Measurements from ENCODE around the gene TDRD12. TPM values are rescaled to one million over a fixed set of nuclear protein-coding genes. Genes with fewer than 3 reads are reported as not detected.
A peak's percentile ranks its signal among the peaks of the same experiment; 100 is the strongest.

Gene TDRD12
- total and polyA plus RNA-seq, 2 experiments from 2014 or later, result 0.68 to 2.8 TPM

- DNase-seq (ENCODE audit: low spot score), result no peak
- Histone ChIP-seq H3F3A (replicated peaks; ENCODE audit: low read depth) (no peaks in the 10 kb centered on the region), H3K79me2 (replicated peaks; ENCODE audit: insufficient read depth) (no peaks in the 10 kb centered on the region), H2AFZ (peak overlapping the region; percentile 90), H4K20me1 (replicated peaks; ENCODE audit: insufficient read depth) (no peaks in the 10 kb centered on the region), H3K27me3 (ENCODE audit: insufficient read depth) (no peaks in the 10 kb centered on the region), H3K4me3 (no peak overlapping the region), H3K4me2 (no peak overlapping the region), H3K4me1 (ENCODE audit: insufficient read depth) (peaks cover 15% of the 10 kb centered on the region; the same call in 1 of the 2 replicates), H3K27ac (ENCODE audit: low read depth) (no peak overlapping the region), H3K36me3 (ENCODE audit: insufficient read depth) (no peaks in the 10 kb centered on the region), H3K9me2 (ENCODE audit: insufficient read depth) (no peaks in the 10 kb centered on the region)
- no peaks in the 10 kb centered on the region for H3K9me3 Mint-ChIP-seq
- no peak overlapping the region for H3K27ac Mint-ChIP-seq
- H3K36me3 Mint-ChIP-seq (ENCODE audit: low read depth), result no peaks in the 10 kb centered on the region
- no peak overlapping the region for H3K4me3 Mint-ChIP-seq
- TF ChIP-seq JUNB (IDR thresholded peaks at IDR 0.05; ENCODE audit: unreplicated experiment) (no peak), STAT1 (IDR thresholded peaks at IDR 0.05; ENCODE audit: unreplicated experiment) (no peak), ZNF462 (CRISPR knock-in tag; IDR thresholded peaks at IDR 0.05) (no peak), ZNF114 (CRISPR knock-in tag; IDR thresholded peaks at IDR 0.05) (no peak), POLR2AphosphoS5 (IDR thresholded peaks at IDR 0.05; ENCODE audit: low read depth) (no peak), NANOG (IDR thresholded peaks at IDR 0.05; ENCODE audit: borderline replicate concordance) (no peak), REST (IDR thresholded peaks at IDR 0.05; ENCODE audit: unreplicated experiment) (no peak), ZNF331 (CRISPR knock-in tag; IDR thresholded peaks at IDR 0.05; ENCODE audit: low read depth) (no peak), EZH2phosphoT487 (IDR thresholded peaks at IDR 0.05; ENCODE audit: unreplicated experiment) (no peak), CREB1 (CRISPR knock-in tag; IDR thresholded peaks at IDR 0.05; ENCODE audit: low read depth) (no peak), EZH2 (IDR thresholded peaks at IDR 0.05; ENCODE audit: low read depth, unreplicated experiment) (no peak)
- TF ChIP-seq, protein P1, sequence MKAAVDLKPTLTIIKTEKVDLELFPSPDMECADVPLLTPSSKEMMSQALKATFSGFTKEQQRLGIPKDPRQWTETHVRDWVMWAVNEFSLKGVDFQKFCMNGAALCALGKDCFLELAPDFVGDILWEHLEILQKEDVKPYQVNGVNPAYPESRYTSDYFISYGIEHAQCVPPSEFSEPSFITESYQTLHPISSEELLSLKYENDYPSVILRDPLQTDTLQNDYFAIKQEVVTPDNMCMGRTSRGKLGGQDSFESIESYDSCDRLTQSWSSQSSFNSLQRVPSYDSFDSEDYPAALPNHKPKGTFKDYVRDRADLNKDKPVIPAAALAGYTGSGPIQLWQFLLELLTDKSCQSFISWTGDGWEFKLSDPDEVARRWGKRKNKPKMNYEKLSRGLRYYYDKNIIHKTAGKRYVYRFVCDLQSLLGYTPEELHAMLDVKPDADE (IDR thresholded peaks at IDR 0.05), result no peak
- TF ChIP-seq, protein P2, sequence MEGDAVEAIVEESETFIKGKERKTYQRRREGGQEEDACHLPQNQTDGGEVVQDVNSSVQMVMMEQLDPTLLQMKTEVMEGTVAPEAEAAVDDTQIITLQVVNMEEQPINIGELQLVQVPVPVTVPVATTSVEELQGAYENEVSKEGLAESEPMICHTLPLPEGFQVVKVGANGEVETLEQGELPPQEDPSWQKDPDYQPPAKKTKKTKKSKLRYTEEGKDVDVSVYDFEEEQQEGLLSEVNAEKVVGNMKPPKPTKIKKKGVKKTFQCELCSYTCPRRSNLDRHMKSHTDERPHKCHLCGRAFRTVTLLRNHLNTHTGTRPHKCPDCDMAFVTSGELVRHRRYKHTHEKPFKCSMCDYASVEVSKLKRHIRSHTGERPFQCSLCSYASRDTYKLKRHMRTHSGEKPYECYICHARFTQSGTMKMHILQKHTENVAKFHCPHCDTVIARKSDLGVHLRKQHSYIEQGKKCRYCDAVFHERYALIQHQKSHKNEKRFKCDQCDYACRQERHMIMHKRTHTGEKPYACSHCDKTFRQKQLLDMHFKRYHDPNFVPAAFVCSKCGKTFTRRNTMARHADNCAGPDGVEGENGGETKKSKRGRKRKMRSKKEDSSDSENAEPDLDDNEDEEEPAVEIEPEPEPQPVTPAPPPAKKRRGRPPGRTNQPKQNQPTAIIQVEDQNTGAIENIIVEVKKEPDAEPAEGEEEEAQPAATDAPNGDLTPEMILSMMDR (conservative IDR thresholded peaks at IDR 0.05; ENCODE audit: low read depth in 2 of 2), result no peak
- H3K4me1 Mint-ChIP-seq, result peaks cover 27% of the 10 kb centered on the region
- H3K27me3 Mint-ChIP-seq (ENCODE audit: insufficient read depth, low read depth, poor library complexity), result peaks cover 5% of the 10 kb centered on the region
- peak; percentile 21 for ATAC-seq
Observed at GRCh38 chr19:32824916-32825608, 105.5 kb downstream of the TDRD12 start.
